ENCODE data around the gene ZNF124.

- TF ChIP-seq CTCF (IDR thresholded peaks at IDR 0.05): no peak
- TF ChIP-seq EZH2 (IDR thresholded peaks at IDR 0.05; ENCODE audit: borderline replicate concordance, insufficient read depth, low read depth, low read length, poor library complexity, severe bottlenecking): no peak
Measured at GRCh38 chr1:247211339-247211738, 39.5 kb upstream of the ZNF124 start.

Data from B cell (primary cell).